NK-92 treated with Interleukin-12 subunit alpha and Interleukin-12 subunit beta, amount 100 ng/mL, for 24 hours (cell line): ENCODE data around the gene CDCA3.
A peak's percentile ranks its signal among the peaks of the same experiment; 100 is the strongest.
"Not testable (repeated sequence)": the region's sequence is repeated elsewhere in the genome, so short reads cannot be mapped to it uniquely, and the experiment has no call there.

Experiments
- DNase-seq: peaks from one replicate; lab custom pipeline; 2025; lab: John Stamatoyannopoulos, UW

Gene CDCA3

GRCh38 chr12:6872073-6873048, 21.3 kb upstream of the CDCA3 start:
- peak; percentile 43 for DNase-seq

GRCh38 chr12:6871052-6871957, 20.2 kb upstream of the CDCA3 start:
- DNase-seq, result no peak

GRCh38 chr12:6870304-6870703, 19.2 kb upstream of the CDCA3 start:
- DNase-seq, result not testable (repeated sequence)

GRCh38 chr12:6869049-6870021, 18.2 kb upstream of the CDCA3 start:
- DNase-seq, result no peak

- no peak for DNase-seq
Measured at GRCh38 chr12:6868211-6869048, 17.3 kb upstream of the CDCA3 start.

- peak; percentile 61 for DNase-seq
Measured at GRCh38 chr12:6867413-6868210, 16.5 kb upstream of the CDCA3 start, which contains the start of gene TPI1. TSS of gene TPI1 (plus strand) at chr12:6867531. CDS start at chr12:6867567, 36 bp downstream.

GRCh38 chr12:6866920-6867412, 15.9 kb upstream of the CDCA3 start:
- DNase-seq, result no peak

- no peak for DNase-seq
Measured at GRCh38 chr12:6866163-6866919, 15.3 kb upstream of the CDCA3 start.

- not testable (repeated sequence) for DNase-seq
Measured at GRCh38 chr12:6865307-6865706, 14.2 kb upstream of the CDCA3 start.

- no peak for DNase-seq
Measured at GRCh38 chr12:6863586-6864321, 12.7 kb upstream of the CDCA3 start.

- DNase-seq, result no peak
Measured at GRCh38 chr12:6863033-6863432, 11.9 kb upstream of the CDCA3 start.

GRCh38 chr12:6861391-6861790, 10.3 kb upstream of the CDCA3 start:
- no peak for DNase-seq

- DNase-seq, result no peak
Measured at GRCh38 chr12:6860942-6861341, 9.9 kb upstream of the CDCA3 start.

GRCh38 chr12:6860116-6860515, 9.0 kb upstream of the CDCA3 start:
- no peak for DNase-seq

- no peak for DNase-seq
Measured at GRCh38 chr12:6858799-6859198, 7.7 kb upstream of the CDCA3 start.

- DNase-seq, result no peak
Measured at GRCh38 chr12:6855322-6855721, 4.2 kb upstream of the CDCA3 start.

- no peak for DNase-seq
Measured at GRCh38 chr12:6854036-6854435, 3.0 kb upstream of the CDCA3 start.

- no peak for DNase-seq
Measured at GRCh38 chr12:6853626-6854025, 2.5 kb upstream of the CDCA3 start.
